RWPE2 (cell line): Measurements from ENCODE around the gene PINLYP.
A peak's percentile ranks its signal among the peaks of the same experiment; 100 is the strongest.

Experiments
- ATAC-seq: fragments of 200-7000 bp; cut with Tn5 transposase; 3 replicates; pipeline ENCODE4 v1.9.1; 2021; ENCODE audit warnings: low read depth
- DNase-seq: peaks from one replicate; pipeline ENCODE4 v3.0.0-alpha.2; 2020; ENCODE audit warnings: low spot score
- H3K27ac ChIP-seq: fragments of 450-650 bp; 2 replicates; pipeline ENCODE4 v1.5.1; 2017; ENCODE audit warnings: mild to moderate bottlenecking; ENCODE audit not compliant: poor library complexity, severe bottlenecking
- H3K27me3 ChIP-seq: fragments of 250-450 bp; sonication (Bioruptor Pico); 2 replicates; pipeline ENCODE4 v1.5.1; 2021; ENCODE audit warnings: mild to moderate bottlenecking, moderate library complexity; ENCODE audit not compliant: insufficient read depth, poor library complexity, severe bottlenecking
- H3K36me3 ChIP-seq: fragments of 250-450 bp; sonication (Bioruptor Pico); 2 replicates; pipeline ENCODE4 v1.5.1; 2020; ENCODE audit warnings: low read depth, mild to moderate bottlenecking, moderate library complexity
- H3K4me1 ChIP-seq: fragments of 250-450 bp; sonication (Bioruptor Pico); 2 replicates; pipeline ENCODE4 v1.5.1; 2021; ENCODE audit warnings: mild to moderate bottlenecking, moderate library complexity; ENCODE audit not compliant: insufficient read depth, poor library complexity, severe bottlenecking
- H3K4me3 ChIP-seq: fragments of 250-450 bp; sonication (Bioruptor Pico); 2 replicates; pipeline ENCODE4 v1.5.1; 2021; ENCODE audit warnings: mild to moderate bottlenecking, moderate library complexity; ENCODE audit not compliant: severe bottlenecking
- H3K9me3 ChIP-seq: fragments of 250-450 bp; sonication (Bioruptor Pico); 2 replicates; pipeline ENCODE4 v1.5.1; 2021; ENCODE audit warnings: mild to moderate bottlenecking, moderate library complexity; ENCODE audit not compliant: severe bottlenecking
- CTCF ChIP-seq: fragments of 450-650 bp; IDR thresholded peaks from one replicate; pipeline ENCODE4 v1.5.1; 2017; ENCODE audit warnings: mild to moderate bottlenecking, moderate library complexity; ENCODE audit not compliant: poor library complexity, severe bottlenecking

The PINLYP gene

GRCh38 chr19:43572171-43572588 is 3.4 kb upstream of the PINLYP start:
- H3K36me3 ChIP-seq = peaks cover 22% of the 10 kb centered on the region
- H3K9me3 ChIP-seq = no peaks in the 10 kb centered on the region
- ATAC-seq (no peak), DNase-seq (no peak)
- H3K4me3 ChIP-seq = no peak overlapping the region
- TF ChIP-seq CTCF = no peak
- H3K27ac ChIP-seq = no peak overlapping the region
- peaks cover 9% of the 10 kb centered on the region for H3K4me1 ChIP-seq
- no peaks in the 10 kb centered on the region for H3K27me3 ChIP-seq

GRCh38 chr19:43574424-43575155 is 1.0 kb upstream of the PINLYP start:
- DNase-seq = no peak
- Histone ChIP-seq H3K27me3 (no peaks in the 10 kb centered on the region), H3K4me3 (peak overlapping the region; percentile 65), H3K36me3 (peaks cover 22% of the 10 kb centered on the region), H3K4me1 (peaks cover 9% of the 10 kb centered on the region), H3K9me3 (no peaks in the 10 kb centered on the region), H3K27ac (peak overlapping the region; percentile 45)
- TF ChIP-seq CTCF = no peak
- ATAC-seq = no peak

GRCh38 chr19:43575955-43576878 is 616 bp downstream of the PINLYP start:
- H3K4me1 ChIP-seq = peaks cover 9% of the 10 kb centered on the region
- H3K9me3 ChIP-seq = no peaks in the 10 kb centered on the region
- ATAC-seq (no peak), DNase-seq (no peak)
- H3K27me3 ChIP-seq = no peaks in the 10 kb centered on the region
- peaks cover 16% of the 10 kb centered on the region for H3K36me3 ChIP-seq
- no peak overlapping the region for H3K27ac ChIP-seq
- TF ChIP-seq CTCF = no peak
- peak overlapping the region; percentile 65 for H3K4me3 ChIP-seq

- H3K27me3 ChIP-seq = no peaks in the 10 kb centered on the region
- peaks cover 9% of the 10 kb centered on the region for H3K4me1 ChIP-seq
- TF ChIP-seq CTCF = no peak
- H3K4me3 ChIP-seq = no peak overlapping the region
- ATAC-seq (no peak), DNase-seq (no peak)
- no peaks in the 10 kb centered on the region for H3K9me3 ChIP-seq
- H3K36me3 ChIP-seq = peaks cover 4% of the 10 kb centered on the region
- H3K27ac ChIP-seq = no peak overlapping the region
These were observed 3.2 kb downstream of the PINLYP start for GRCh38 chr19:43578787-43579186.
